Type B pancreatic cell (in vitro differentiated cells): Measurements from ENCODE around the gene MTG2. TPM values are rescaled to one million over a fixed set of nuclear protein-coding genes. Genes with fewer than 3 reads are reported as not detected.
A peak's percentile ranks its signal among the peaks of the same experiment; 100 is the strongest.

Source experiments
- DNase-seq: peaks from one replicate; pipeline ENCODE4 v3.0.0; 2021; ENCODE audit warnings: mixed read lengths; ENCODE audit not compliant: unreplicated experiment; ENCODE audit errors: extremely low spot score
- H3K27ac Mint-ChIP-seq: 2 replicates; pipeline ENCODE4 v1.8.0; 2021; ENCODE audit warnings: mild to moderate bottlenecking, mixed read lengths
- H3K27me3 Mint-ChIP-seq: 2 replicates; pipeline ENCODE4 v1.8.0; 2021; ENCODE audit warnings: mixed read lengths
- H3K36me3 Mint-ChIP-seq: 2 replicates; pipeline ENCODE4 v1.8.0; 2021; ENCODE audit warnings: mixed read lengths
- H3K4me1 Mint-ChIP-seq: one replicate; pipeline ENCODE4 v1.8.0; 2021; ENCODE audit warnings: mixed read lengths; ENCODE audit not compliant: unreplicated experiment
- H3K4me3 Mint-ChIP-seq: 2 replicates; pipeline ENCODE4 v1.8.0; 2021; ENCODE audit warnings: mild to moderate bottlenecking, mixed read lengths
- H3K9me3 Mint-ChIP-seq: 2 replicates; pipeline ENCODE4 v1.8.0; 2021; ENCODE audit warnings: mixed read lengths
- CTCF ChIP-seq: fragments of 200-600 bp; sonication (generic); conservative IDR thresholded peaks from 2 replicates; pipeline ENCODE4 v1.5.0; 2021; ENCODE audit warnings: antibody characterized with exemption, mild to moderate bottlenecking
- total RNA-seq: library from RNA; stranded (reverse); gene quantifications from 2 replicates; pipeline ENCODE4 v1.2.1, GENCODE V29; 2021; ENCODE audit warnings: low replicate concordance

Gene MTG2
- total RNA-seq, 1 donor from 2014 or later = 37.4 TPM

GRCh38 chr20:62241506-62241905 is 58.7 kb downstream of the MTG2 start:
- Mint-ChIP-seq H3K4me1 (peaks cover 18% of the 10 kb centered on the region), H3K27me3 (no peaks in the 10 kb centered on the region), H3K9me3 (no peaks in the 10 kb centered on the region), H3K27ac (peak overlapping the region; percentile 89), H3K4me3 (peak overlapping the region; percentile 90), H3K36me3 (no peaks in the 10 kb centered on the region)
- DNase-seq = no peak
- no peak for TF ChIP-seq CTCF

GRCh38 chr20:62242176-62242575 is 59.3 kb downstream of the MTG2 start:
- Mint-ChIP-seq H3K4me1 (peaks cover 18% of the 10 kb centered on the region), H3K27ac (peak overlapping the region; percentile 89), H3K27me3 (no peaks in the 10 kb centered on the region), H3K9me3 (no peaks in the 10 kb centered on the region), H3K36me3 (no peaks in the 10 kb centered on the region), H3K4me3 (peak overlapping the region; percentile 90)
- DNase-seq = no peak
- no peak for TF ChIP-seq CTCF

GRCh38 chr20:62243106-62243505 is 60.3 kb downstream of the MTG2 start:
- no peak for DNase-seq
- Mint-ChIP-seq H3K4me1 (peaks cover 13% of the 10 kb centered on the region), H3K36me3 (no peaks in the 10 kb centered on the region), H3K4me3 (no peak overlapping the region), H3K27ac (peak overlapping the region; percentile 48), H3K9me3 (no peaks in the 10 kb centered on the region), H3K27me3 (no peaks in the 10 kb centered on the region)
- TF ChIP-seq CTCF = no peak

- no peaks in the 10 kb centered on the region for H3K36me3 Mint-ChIP-seq
- no peaks in the 10 kb centered on the region for H3K9me3 Mint-ChIP-seq
- peaks cover 13% of the 10 kb centered on the region for H3K4me1 Mint-ChIP-seq
- no peak overlapping the region for H3K4me3 Mint-ChIP-seq
- no peak for TF ChIP-seq CTCF
- no peak overlapping the region for H3K27ac Mint-ChIP-seq
- no peaks in the 10 kb centered on the region for H3K27me3 Mint-ChIP-seq
- DNase-seq = peak; percentile 67
Measured at GRCh38 chr20:62243906-62244515, 61.2 kb downstream of the MTG2 start.

GRCh38 chr20:62244644-62245108 is 61.8 kb downstream of the MTG2 start:
- Mint-ChIP-seq H3K9me3 (no peaks in the 10 kb centered on the region), H3K27ac (peak overlapping the region; percentile 67), H3K27me3 (no peaks in the 10 kb centered on the region), H3K4me3 (no peak overlapping the region), H3K36me3 (no peaks in the 10 kb centered on the region), H3K4me1 (peaks cover 13% of the 10 kb centered on the region)
- no peak for DNase-seq
- no peak for TF ChIP-seq CTCF
